ENCODE data around the gene HAPLN2.

GRCh38 chr1:156581661-156582387 lies 37.4 kb upstream of the HAPLN2 start:
- TF ChIP-seq POLR2A (IDR thresholded peaks at IDR 0.05): no peak
- TF ChIP-seq, protein P1, sequence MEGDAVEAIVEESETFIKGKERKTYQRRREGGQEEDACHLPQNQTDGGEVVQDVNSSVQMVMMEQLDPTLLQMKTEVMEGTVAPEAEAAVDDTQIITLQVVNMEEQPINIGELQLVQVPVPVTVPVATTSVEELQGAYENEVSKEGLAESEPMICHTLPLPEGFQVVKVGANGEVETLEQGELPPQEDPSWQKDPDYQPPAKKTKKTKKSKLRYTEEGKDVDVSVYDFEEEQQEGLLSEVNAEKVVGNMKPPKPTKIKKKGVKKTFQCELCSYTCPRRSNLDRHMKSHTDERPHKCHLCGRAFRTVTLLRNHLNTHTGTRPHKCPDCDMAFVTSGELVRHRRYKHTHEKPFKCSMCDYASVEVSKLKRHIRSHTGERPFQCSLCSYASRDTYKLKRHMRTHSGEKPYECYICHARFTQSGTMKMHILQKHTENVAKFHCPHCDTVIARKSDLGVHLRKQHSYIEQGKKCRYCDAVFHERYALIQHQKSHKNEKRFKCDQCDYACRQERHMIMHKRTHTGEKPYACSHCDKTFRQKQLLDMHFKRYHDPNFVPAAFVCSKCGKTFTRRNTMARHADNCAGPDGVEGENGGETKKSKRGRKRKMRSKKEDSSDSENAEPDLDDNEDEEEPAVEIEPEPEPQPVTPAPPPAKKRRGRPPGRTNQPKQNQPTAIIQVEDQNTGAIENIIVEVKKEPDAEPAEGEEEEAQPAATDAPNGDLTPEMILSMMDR (IDR thresholded peaks at IDR 0.05): no peak

Data from esophagus squamous epithelium (tissue), 4 donors.